NCI-H1092 treated with DMSO at 0.1 percent for 48 hours (cell line): ENCODE measurements around the gene ALPK1.
"Not testable (repeated sequence)": the region's sequence is repeated elsewhere in the genome, so short reads cannot be mapped to it uniquely, and the experiment has no call there.

Source experiments
- DNase-seq: peaks from one replicate; lab custom pipeline; 2025; lab: John Stamatoyannopoulos, UW

The ALPK1 gene

DNA sequence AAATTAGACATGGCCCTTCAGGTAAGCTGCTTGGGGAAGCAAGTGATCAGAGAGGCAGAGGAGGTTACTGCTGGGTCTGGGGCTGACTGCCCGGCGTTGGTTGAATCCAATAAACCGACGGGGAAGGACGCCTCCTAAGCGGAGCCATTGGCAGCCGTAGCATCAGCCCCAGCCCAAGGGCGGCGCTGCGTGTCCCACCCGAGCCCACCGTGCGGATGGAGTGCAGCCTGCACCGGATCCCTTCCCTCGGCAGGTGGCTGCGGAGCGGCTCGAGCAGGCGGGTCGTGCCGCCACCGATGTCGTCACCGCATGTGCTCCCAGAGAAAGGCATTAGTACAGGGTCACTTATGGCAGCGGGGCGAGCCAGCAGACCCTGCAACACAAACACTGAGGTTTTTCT is 82.1 kb downstream of the ALPK1 start:
- no peak for DNase-seq

DNA sequence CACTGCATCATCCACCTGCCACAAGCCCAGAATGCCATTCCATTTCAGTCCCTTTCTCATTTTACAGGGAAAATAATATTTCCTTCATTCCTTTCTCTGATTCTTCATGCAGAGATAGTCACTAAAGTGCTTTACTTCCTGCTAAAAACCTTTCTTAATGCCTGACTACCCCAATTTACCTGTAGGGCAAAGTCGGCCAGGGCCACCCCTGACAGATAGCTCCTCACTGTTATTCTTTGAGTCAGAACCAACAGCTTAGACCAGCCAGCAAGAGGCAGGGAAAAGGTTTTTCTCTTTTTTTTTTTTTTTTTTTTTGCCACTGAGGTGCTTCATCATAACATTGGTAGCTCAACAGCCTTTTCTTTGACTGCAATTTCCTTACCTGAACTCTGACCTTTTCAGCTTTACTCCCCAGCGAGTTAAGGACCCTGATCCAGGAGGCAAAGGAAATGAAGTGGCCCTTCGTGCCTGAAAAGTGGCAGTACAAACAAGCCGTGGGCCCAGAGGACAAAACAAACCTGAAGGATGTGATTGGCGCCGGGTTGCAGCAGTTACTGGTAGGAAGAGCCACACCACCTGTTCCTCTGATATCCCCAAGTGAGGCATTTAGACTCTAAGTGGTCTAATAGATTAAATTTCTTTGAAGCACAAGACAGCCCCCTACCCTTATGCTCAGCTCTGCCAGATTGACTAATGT is 85.0 kb downstream of the ALPK1 start:
- DNase-seq: peak; percentile 89

DNA sequence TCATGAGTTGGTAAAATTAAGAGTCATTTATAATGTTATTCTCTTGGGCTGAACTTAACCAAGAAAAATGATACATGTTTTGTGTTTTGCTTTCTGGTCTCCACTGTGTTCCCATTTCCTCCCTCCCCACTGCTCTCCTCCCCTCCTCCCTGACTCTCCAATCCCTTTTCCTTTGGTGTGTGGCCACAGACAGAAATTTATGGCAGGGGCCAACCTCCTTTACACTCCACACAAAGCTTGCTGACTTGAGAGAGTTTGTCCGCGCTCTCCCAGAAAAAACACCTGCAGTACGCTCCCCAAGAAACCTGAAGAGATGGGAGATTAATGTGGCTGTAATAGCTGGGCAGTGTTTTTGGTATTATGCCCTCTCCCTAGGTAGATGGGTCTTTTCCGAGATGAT is 88.9 kb downstream of the ALPK1 start:
- no peak for DNase-seq

DNA sequence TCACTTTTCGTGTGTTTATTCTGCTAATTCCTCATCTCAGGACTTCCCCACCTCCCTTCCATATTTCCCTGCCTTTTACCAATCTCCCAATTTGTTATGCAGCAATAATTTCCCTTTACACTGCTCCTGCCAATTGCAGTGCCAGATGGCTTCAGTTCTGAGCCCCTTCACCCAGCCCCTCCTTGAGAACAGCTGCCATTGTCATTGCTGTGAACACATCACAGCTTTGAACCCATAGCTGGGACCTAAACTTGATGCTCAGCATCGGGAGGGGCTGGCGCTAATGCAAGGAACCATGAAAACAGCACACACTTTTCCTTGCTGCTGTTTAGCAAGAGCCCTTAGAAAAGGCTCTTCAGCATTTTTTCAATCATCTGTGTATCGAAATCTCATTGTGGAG is 104.9 kb downstream of the ALPK1 start:
- no peak for DNase-seq

DNA sequence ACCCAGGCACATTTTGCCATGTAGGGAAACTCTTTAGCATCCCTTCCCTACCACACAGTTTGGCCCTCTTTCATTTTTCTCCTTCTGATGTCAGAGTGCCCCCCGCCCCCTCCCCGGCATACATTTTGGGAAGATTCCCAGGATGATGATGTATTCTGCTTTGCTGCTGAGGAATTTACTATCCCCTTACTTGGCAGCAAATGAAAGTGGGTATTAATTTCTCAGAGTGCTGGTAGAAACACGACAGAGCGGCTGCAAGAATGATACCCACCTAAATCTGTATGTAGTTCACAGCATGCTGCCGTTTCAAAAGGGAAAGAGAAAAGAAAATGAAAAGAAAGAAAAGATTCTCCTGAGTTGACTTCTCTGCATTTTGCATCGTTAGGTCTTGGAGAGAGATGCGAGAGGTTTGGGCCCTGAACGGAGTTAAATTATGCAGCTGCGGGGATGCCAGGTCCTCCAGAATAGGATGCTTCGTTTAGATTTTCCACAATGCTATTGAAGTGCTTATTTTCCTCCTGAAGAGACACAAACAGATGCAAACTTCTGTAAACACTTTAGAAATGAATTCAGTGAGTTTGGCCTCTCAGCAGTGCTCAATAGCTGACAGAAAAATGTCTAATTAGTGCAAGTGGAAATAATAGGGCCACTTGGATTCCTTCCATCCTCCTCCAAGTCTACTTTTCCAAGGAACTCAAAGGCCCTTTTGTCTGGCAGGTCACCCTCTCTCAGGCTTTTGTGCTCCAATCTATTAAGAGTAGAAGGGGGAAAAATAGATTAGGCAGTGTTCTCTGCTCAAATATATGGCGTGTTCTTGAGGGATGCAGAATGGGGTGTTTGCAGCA is 106.2 kb downstream of the ALPK1 start:
- no peak for DNase-seq

DNA sequence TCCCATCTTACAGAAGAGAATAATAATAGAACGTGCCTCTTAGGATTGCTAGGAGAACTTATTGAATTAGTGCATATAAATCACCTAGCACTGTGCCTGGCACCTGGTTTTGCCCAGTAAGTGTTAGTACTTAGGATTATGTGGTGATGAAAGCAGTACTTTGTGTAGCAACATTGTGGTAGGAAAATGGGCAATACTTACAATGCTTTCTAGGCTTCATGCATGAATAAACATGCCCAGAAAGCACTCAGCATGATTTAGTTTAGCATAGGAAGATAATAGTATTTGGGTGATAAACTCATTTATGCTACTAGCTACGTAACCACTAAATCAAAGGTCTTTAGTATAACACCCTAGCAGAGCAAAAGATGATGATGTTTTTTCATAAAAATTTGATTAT is 113.2 kb downstream of the ALPK1 start:
- peak; percentile 10 for DNase-seq

DNA sequence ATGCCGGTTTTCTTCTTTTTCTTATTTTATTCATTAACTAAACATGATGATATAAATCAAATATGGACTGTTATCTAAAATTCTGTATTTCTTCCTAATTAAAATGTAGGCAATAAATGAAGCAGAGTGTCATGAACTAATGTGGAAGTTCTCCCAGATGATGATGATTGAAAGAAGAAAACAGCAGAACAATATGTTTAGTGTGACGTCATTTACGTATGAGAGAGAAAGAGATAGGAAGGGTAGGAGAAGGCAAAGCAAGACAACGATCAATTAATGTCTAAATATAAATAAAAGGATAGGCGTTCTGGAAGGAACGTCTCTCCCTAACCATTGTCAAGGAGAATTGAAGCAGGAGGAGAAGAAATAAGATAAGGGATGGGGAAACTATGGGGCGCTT is 113.6 kb downstream of the ALPK1 start:
- DNase-seq: no peak

DNA sequence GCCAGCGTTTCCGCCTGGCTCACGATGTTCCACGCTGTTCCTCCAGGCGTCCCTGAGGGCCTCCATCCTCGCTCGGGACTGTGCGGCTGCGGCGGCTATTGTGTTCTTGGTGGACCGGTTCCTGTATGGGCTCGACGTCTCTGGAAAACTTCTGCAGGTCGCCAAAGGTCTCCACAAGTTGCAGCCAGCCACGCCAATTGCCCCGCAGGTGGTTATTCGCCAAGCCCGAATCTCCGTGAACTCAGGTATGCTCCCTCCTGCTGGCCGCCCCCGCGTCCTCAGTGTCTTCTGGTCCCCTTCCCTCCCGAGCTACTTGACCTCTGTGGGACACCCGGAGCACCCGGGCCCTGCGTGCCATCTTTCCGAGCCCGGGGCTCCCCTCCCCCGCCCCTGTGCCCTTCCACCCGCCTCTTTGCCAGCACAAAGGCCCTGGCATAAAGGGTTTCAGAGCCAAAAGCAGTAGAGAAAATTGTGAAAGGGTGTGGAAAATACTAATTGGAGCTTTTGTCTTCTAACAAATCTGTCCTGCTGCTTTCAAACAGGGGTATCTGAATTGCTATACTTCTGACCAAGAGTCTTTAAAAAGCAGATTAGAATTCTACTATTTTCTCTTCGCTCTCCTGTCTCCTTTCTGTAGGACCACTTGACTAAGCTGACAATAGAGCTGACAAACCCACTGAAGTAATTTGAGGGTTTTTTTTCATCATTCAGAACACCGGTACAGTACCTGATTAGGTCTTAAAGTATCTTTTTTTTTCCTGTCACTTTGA is 114.8 kb downstream of the ALPK1 start:
- no peak for DNase-seq

DNA sequence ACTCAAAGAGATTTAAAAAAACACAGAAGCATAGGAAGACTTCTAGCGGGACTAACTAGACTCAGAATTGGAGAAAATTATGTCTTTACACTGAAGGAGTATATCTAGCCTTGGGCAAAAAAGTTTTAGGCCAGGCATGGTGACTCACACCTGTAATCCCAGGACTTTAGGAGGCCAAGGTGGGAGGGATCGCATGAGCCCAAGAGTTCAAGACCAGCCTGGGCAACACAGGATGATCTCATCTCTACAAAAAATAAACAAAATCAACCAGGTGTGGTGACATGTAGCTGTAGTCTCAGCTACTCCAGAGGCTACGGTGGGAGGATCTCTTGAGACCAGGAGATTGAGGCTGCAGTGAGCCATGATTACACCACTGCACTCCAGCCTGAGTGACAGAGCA is 119.3 kb downstream of the ALPK1 start:
- DNase-seq: no peak

DNA sequence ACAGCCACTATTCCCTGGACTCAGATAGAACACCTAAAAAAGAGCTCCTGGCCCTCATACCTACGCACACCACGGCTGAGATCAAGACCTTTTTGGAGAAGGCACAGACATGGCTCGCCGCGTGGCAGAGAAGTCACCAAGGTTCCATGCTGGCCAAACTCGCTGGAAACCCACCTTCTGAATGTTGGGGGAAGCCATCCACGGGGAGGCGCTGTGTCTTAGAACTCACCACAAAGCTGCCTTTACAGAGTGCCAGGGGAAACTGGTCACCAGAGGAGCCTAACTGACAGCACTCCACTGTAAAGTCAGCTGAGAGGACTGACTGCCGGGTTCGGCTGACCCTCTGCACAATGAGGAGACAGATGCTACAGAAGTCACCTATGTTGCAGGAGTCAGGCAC is 120.9 kb downstream of the ALPK1 start:
- no peak for DNase-seq

DNA sequence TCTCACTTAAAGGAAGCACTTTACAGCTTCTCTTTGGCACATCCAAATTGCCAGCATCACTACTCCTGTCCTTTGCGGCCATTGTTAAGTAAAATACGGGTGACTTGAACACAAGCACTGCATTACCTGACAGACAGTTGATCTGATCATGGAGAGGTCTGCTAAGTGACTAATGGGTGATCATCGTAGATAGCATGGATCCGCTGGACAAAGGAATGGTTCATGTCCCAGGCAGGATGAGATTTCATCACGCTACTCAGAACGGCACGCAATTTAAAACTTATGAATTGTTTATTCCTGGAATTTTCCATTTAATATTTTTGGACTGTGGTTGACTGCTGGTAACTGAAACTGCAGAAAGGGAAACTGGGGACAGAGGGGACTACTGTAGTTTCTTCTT is 124.7 kb downstream of the ALPK1 start:
- DNase-seq: no peak

DNA sequence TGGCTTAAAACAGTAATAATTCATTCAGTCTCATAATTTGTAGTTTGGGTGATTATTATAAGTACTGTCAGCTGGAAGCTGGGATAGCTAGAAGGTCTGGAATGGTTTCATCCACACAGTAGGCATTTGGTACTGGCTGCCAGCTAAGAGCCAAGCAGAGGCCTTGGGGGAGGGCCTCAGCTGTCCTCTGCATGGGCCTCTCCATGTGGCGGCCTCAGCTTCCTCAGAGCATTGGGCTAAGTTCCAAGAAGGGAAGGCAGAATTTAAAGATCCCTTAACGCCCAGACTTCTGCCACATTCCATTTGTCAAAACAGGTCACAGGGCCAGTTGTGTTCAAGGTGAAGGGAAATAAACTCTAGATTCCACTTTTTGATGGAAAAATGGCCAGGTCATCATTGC is 125.5 kb downstream of the ALPK1 start:
- no peak for DNase-seq

DNA sequence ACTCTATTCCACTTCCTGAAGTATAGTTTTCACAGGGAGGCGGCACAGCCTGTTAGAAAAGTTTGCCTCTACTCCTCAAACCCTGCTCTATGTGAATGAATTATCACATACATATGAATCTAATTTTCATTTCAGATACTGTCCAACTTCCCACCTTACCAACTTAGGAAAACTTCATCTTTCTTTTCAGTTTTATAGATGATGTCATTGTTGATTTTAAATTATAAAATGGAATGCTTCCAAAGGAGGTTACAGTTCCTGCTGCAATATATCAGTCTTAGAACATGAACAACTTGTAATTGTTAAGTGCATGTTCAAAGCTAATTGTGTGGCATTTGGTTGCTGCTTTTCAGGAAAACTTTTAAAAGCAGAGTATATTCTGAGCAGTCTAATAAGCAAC is 126.4 kb downstream of the ALPK1 start:
- no peak for DNase-seq

DNA sequence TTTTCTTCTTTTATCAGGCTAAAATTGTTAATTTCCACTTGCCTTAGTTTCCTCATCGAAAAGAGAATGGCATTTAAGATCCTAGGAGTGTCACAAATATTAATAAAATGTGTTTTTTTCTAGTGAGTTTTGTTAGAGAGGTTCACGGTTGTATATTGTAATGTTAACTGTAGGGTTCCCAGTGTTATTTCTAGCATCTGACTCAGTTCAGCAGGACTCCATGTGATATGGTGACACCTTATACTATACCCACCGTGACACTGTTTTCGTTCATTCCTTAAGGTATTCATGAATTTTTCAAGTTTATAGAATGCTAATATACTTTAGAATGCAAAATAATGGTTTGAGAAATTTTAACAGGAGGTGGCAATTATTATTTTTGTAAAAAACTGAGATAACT is 128.7 kb downstream of the ALPK1 start:
- no peak for DNase-seq

DNA sequence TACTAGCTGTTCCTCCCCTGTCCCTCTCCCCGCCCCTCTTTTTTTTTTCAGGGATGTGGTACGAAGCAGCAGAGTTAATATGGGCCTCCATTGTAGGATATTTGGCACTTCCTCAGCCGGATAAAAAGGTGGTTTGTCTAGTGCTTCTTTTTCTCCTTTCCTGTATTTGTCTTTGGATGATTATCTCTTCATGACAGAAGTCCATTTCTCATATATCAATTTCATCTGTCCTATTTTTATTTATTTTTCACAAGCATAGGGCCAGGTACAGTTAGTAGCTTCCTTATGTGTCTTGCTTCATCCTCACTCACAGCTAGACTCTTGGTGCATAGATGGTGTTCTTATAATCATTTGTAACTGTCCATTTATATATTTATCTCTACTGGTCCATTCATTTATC is 129.2 kb downstream of the ALPK1 start:
- DNase-seq: no peak

DNA sequence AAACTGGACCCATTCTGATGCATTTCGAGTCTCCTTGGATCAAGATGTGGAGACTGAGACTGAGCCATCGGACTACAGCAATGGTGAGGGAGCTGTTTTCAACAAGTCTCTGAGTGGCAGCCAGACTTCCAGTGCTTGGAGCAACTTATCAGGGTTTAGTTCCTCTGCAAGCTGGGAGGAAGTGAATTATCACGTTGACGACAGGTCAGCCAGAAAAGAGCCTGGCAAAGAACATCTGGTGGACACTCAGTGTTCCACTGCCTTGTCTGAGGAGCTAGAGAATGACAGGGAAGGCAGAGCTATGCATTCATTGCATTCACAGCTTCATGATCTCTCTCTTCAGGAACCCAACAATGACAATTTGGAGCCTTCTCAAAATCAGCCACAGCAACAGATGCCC is 134.0 kb downstream of the ALPK1 start:
- no peak for DNase-seq

DNA sequence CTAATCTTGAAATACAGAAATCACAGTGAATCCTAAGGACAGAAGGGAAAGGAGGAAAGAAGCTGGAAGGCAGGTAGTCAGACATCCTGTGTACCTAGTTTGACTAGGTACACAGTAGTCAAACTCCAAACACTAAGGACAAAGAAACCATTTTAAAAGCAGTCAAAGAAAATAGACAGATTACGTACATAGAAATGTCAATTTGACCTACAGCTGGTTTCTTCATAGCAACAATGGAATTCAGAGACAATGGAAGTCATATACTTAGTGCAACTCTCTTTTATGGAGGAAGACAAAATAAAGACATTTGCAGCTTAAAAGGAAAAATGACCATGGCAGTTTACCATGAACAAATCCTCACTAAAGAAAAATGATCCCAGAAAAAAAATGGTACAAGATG is 139.8 kb downstream of the ALPK1 start:
- DNase-seq: no peak

DNA sequence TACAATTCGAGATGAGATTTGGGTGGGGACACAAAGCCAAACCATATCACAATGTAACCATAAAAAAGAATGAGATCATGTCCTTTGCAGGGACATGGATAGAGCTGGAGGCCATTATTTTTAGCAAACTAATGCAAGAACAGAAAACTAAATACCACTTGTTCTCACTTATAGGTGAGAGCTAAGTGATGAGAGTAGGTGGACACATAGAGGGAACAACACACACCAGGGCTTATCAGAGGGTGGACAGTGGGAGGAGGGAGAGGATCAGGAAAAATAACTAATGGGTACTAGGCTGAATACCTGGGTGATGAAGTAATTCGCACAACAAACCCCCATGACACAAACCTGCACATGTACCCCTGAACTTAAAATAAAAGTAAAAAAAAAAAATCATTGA is 145.1 kb downstream of the ALPK1 start:
- DNase-seq: not testable (repeated sequence)

DNA sequence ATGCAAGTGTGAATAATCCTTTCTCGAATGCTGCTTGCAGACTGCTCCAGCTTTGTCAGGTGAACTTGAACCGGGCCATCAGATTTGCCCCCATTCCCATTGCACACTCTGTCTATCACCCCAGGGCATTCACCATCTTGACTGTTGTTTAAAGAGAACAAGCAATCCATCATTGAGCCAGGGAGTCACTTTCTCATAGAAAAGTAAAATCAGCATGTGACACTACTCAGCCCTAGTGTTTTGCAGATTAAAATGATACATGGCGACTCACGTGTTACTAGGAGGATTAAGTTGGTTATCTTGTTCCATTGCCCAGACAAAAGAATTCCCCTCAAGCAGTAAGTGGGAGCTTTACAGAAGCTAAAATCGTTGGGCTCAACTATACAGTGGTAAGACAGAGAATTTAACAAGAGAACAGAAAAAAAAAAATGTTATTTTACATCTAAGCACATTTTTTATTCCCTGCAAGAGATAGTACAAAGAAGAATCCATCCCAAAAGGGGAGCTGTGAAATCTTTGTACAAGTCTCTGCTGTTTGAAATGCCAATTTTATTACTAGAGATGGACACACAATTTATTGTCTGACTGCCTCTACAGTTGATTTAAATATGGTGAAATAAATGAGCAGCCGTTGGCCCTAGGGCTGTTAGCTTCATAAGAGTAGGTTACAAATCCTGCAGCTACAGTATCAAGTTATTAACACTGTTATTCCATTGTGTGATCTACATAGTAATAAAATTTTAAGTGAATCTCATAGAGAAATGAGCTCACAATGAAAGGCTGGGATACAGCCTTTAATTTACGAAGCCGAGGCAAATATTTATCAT is 151.3 kb downstream of the ALPK1 start:
- DNase-seq: no peak

DNA sequence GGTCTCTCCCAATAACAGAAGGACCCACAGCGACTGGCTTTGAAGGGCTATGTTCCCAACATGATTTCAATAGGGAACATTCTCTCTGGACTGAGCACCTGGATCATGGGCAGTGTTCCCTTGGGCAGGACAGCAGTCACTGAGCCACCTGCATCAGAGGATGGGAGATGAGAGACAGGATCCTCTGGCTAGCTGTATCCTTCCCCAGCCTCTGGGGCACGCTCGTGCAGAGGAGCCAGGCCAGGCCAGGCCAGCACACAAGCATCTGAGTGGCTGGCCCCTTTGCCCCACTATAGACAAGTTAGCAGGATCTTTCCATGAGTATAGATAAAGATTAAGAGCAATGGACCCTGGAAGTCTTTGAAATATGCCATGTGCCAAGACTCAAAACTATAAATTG is 152.5 kb downstream of the ALPK1 start:
- no peak for DNase-seq

DNA sequence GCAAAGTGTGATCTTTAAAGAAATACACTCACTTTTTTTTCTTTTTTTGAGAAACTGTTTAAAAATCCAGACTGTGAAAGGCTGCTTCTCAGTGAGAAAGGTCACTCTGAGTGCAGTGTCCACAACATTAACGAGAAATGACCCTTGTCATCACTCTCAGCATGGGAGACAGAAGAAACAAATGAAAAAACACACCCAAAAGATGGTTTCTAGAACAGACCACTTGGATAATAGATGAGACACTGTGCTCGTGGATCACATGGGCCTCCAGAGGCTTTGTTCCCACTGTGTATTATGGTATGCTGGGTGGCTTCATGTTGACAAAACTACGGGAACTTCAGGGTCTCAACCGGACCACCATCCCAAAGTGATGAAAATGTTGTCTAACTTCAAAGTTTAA is 153.9 kb downstream of the ALPK1 start:
- no peak for DNase-seq

DNA sequence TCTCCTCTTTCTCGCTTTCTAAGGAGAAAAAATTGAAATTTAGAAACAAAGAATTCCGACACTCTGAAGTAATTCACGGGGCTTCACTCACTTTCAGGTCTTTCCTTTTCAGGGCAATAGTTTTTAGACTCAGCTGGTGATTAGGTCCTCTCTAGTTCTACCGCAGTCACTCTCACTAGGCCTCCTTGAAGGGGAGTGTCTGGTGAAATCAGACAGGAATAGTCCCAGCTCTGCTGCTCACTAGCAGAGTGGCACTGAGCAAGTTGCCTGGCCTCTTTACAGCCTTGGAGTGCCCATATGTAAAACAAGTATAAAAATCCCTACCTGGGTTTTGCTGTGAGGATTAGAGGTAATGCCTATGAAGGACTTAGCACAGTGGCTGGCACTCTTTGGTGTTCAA is 154.7 kb downstream of the ALPK1 start:
- DNase-seq: no peak
